ENCODE data around the gene RAB36.
A peak's percentile ranks its signal among the peaks of the same experiment; 100 is the strongest.

RAB36 gene

GRCh38 chr22:23108249-23109078 is 36.8 kb upstream of the RAB36 start:
- no peak for DNase-seq (ENCODE audit: low spot score)

- no peak for DNase-seq (ENCODE audit: low spot score)
Observed at GRCh38 chr22:23109079-23109347, 36.3 kb upstream of the RAB36 start.

GRCh38 chr22:23109441-23109978 is 35.8 kb upstream of the RAB36 start:
- DNase-seq (ENCODE audit: low spot score), result no peak

GRCh38 chr22:23110190-23110921 is 34.9 kb upstream of the RAB36 start:
- DNase-seq (ENCODE audit: low spot score), result no peak

GRCh38 chr22:23110922-23111527 is 34.3 kb upstream of the RAB36 start:
- DNase-seq (ENCODE audit: low spot score), result no peak

- DNase-seq (ENCODE audit: low spot score), result no peak
Observed at GRCh38 chr22:23112472-23113012, 32.7 kb upstream of the RAB36 start.

- peak; percentile 42 for DNase-seq (ENCODE audit: low spot score)
Observed at GRCh38 chr22:23113067-23113846, 32.0 kb upstream of the RAB36 start.

GRCh38 chr22:23113847-23114720 is 31.2 kb upstream of the RAB36 start:
- no peak for DNase-seq (ENCODE audit: low spot score)

- DNase-seq (ENCODE audit: low spot score), result no peak
Observed at GRCh38 chr22:23114721-23115020, 30.6 kb upstream of the RAB36 start.

GRCh38 chr22:23115369-23115768 is 29.9 kb upstream of the RAB36 start:
- DNase-seq (ENCODE audit: low spot score), result no peak

GRCh38 chr22:23115825-23116494 is 29.3 kb upstream of the RAB36 start:
- no peak for DNase-seq (ENCODE audit: low spot score)

- no peak for DNase-seq (ENCODE audit: low spot score)
Observed at GRCh38 chr22:23116506-23117263, 28.6 kb upstream of the RAB36 start.

GRCh38 chr22:23117275-23117674 is 28.0 kb upstream of the RAB36 start:
- no peak for DNase-seq (ENCODE audit: low spot score)

- DNase-seq (ENCODE audit: low spot score), result no peak
Observed at GRCh38 chr22:23117891-23118646, 27.2 kb upstream of the RAB36 start.

- no peak for DNase-seq (ENCODE audit: low spot score)
Observed at GRCh38 chr22:23118647-23119493, 26.4 kb upstream of the RAB36 start.

GRCh38 chr22:23119494-23120414 is 25.5 kb upstream of the RAB36 start:
- no peak for DNase-seq (ENCODE audit: low spot score)

GRCh38 chr22:23120415-23120899 is 24.8 kb upstream of the RAB36 start:
- no peak for DNase-seq (ENCODE audit: low spot score)
